Smooth muscle cell (in vitro differentiated cells): ENCODE data around the gene PCDHGB5. TPM values are rescaled to one million over a fixed set of nuclear protein-coding genes. Genes with fewer than 3 reads are reported as not detected.

ENCODE experiments used
- DNase-seq: peaks from one replicate; lab custom pipeline; 2025; ENCODE audit not compliant: unreplicated experiment; lab: John Stamatoyannopoulos, UW
- H2AFZ ChIP-seq: fragments of 200-600 bp; sonication (generic); 2 replicates; pipeline ENCODE4 v1.6.0; 2016; ENCODE audit warnings: antibody characterized with exemption, low read depth, mild to moderate bottlenecking
- H3F3A ChIP-seq: fragments of 200-600 bp; sonication (generic); 2 replicates; pipeline ENCODE4 v1.6.0; 2017; ENCODE audit warnings: antibody characterized with exemption, low read depth
- H3K27ac ChIP-seq: fragments of 200-600 bp; sonication (generic); 2 replicates; pipeline ENCODE4 v1.5.1; 2016; ENCODE audit warnings: low read depth, mild to moderate bottlenecking
- H3K27me3 ChIP-seq: fragments of 200-600 bp; sonication (generic); 2 replicates; pipeline ENCODE4 v1.6.1; 2016; ENCODE audit warnings: low read depth, mild to moderate bottlenecking
- H3K36me3 ChIP-seq: fragments of 200-600 bp; sonication (generic); 2 replicates; pipeline ENCODE4 v1.5.1; 2016; ENCODE audit warnings: low read depth
- H3K4me1 ChIP-seq: fragments of 200-600 bp; sonication (generic); 2 replicates; pipeline ENCODE4 v1.5.1; 2016; ENCODE audit warnings: low read depth
- H3K4me2 ChIP-seq: fragments of 200-600 bp; sonication (generic); 2 replicates; pipeline ENCODE4 v1.6.0; 2016; ENCODE audit warnings: mild to moderate bottlenecking
- H3K4me3 ChIP-seq: fragments of 200-600 bp; sonication (generic); 2 replicates; pipeline ENCODE4 v1.5.1; 2016; ENCODE audit warnings: mild to moderate bottlenecking
- H3K79me2 ChIP-seq: fragments of 200-600 bp; sonication (generic); 2 replicates; pipeline ENCODE4 v1.6.0; 2016; ENCODE audit warnings: low read depth, mild to moderate bottlenecking
- H3K9ac ChIP-seq: fragments of 200-600 bp; sonication (generic); 2 replicates; pipeline ENCODE4 v1.6.0; 2016; ENCODE audit warnings: low read depth
- H3K9me3 ChIP-seq: fragments of 200-600 bp; sonication (generic); replicated peaks from 2 replicates; pipeline ENCODE4 v1.5.1; 2016; ENCODE audit warnings: low read depth
- H4K20me1 ChIP-seq: fragments of 200-600 bp; sonication (generic); 2 replicates; pipeline ENCODE4 v1.6.0; 2016; ENCODE audit warnings: low read depth
- WGBS: methylation state at CpG from one replicate; pipeline ENCODE4 v1.1.7; 2016; ENCODE audit warnings: low lambda C conversion rate; 5-methylcytosine and 5-hydroxymethylcytosine counted together
- polyA plus RNA-seq: library from polyadenylated mRNA; unstranded; fragments of >200 nt; fragmentation: Nextera tagmentation; extraction: Ambion mirVana; gene quantifications from 2 replicates; pipeline ENCODE4 v1.2.1, GENCODE V29; 2016
- total RNA-seq: library from RNA; depleted of rRNA; stranded (reverse); fragments of >200 nt; gene quantifications from 2 replicates; pipeline ENCODE4 v1.2.3, GENCODE V29; 2014
- TF ChIP-seq, protein P1 (sequence below): fragments of 200-600 bp; sonication (generic); IDR thresholded peaks from 2 replicates; pipeline ENCODE4 v1.5.1; 2017; ENCODE audit warnings: borderline replicate concordance, mild to moderate bottlenecking, antibody characterized with exemption; ENCODE audit not compliant: insufficient read depth, poor library complexity, severe bottlenecking

The PCDHGB5 gene
- total and polyA plus RNA-seq, 2 experiments from 2014 or later = 3.3 to 4.2 TPM

DNA sequence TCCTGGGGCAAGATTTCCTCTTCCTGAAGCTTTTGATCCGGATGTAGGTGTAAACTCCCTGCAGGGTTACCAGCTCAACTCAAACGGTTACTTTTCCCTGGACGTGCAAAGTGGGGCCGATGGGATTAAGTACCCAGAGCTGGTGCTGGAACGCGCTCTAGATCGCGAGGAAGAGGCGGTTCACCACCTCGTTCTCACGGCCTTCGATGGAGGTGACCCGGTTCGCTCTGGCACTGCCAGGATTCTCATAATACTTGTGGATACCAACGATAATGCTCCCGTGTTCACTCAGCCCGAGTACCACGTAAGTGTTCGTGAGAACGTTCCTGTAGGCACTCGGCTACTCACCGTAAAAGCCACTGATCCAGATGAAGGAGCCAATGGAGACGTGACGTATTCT, 42.1 kb upstream of the PCDHGB5 start:
- H3K79me2 ChIP-seq = no peaks in the 10 kb centered on the region
- no peaks in the 10 kb centered on the region for H3K27me3 ChIP-seq
- WGBS = 96% methylated on average over 24 of the region's 24 CpGs
- H3K4me2 ChIP-seq = no peak overlapping the region
- H3K9me3 ChIP-seq = peaks cover 6% of the 10 kb centered on the region
- no peaks in the 10 kb centered on the region for H3F3A ChIP-seq
- H3K9ac ChIP-seq = no peak overlapping the region
- no peaks in the 10 kb centered on the region for H3K4me1 ChIP-seq
- H2AFZ ChIP-seq = no peak overlapping the region
- H3K36me3 ChIP-seq = no peaks in the 10 kb centered on the region
- TF ChIP-seq, protein P1, sequence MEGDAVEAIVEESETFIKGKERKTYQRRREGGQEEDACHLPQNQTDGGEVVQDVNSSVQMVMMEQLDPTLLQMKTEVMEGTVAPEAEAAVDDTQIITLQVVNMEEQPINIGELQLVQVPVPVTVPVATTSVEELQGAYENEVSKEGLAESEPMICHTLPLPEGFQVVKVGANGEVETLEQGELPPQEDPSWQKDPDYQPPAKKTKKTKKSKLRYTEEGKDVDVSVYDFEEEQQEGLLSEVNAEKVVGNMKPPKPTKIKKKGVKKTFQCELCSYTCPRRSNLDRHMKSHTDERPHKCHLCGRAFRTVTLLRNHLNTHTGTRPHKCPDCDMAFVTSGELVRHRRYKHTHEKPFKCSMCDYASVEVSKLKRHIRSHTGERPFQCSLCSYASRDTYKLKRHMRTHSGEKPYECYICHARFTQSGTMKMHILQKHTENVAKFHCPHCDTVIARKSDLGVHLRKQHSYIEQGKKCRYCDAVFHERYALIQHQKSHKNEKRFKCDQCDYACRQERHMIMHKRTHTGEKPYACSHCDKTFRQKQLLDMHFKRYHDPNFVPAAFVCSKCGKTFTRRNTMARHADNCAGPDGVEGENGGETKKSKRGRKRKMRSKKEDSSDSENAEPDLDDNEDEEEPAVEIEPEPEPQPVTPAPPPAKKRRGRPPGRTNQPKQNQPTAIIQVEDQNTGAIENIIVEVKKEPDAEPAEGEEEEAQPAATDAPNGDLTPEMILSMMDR = no peak
- no peak for DNase-seq
- H3K4me3 ChIP-seq = no peak overlapping the region
- no peaks in the 10 kb centered on the region for H4K20me1 ChIP-seq
- H3K27ac ChIP-seq = no peak overlapping the region

DNA sequence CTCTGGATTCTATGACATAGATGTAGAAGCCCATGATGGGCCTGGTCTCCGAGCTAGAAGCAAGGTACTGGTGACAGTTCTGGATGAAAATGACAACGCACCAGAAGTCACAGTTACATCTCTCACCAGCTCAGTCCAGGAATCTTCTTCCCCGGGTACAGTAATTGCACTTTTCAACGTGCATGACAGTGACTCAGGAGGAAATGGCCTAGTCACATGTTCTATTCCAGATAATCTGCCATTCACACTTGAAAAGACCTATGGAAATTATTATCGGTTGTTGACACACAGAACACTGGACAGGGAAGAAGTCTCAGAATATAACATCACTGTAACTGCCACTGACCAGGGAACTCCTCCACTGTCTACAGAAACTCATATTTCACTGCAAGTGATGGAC, 41.6 kb upstream of the PCDHGB5 start:
- Histone ChIP-seq H3K4me2 (no peak overlapping the region), H3K4me1 (no peaks in the 10 kb centered on the region), H3K9ac (no peak overlapping the region), H3K27ac (no peak overlapping the region), H3K79me2 (no peaks in the 10 kb centered on the region), H3K27me3 (no peaks in the 10 kb centered on the region), H2AFZ (no peak overlapping the region), H3K9me3 (peaks cover 6% of the 10 kb centered on the region), H3K36me3 (no peaks in the 10 kb centered on the region), H4K20me1 (no peaks in the 10 kb centered on the region), H3K4me3 (no peak overlapping the region), H3F3A (no peaks in the 10 kb centered on the region)
- TF ChIP-seq, protein P1 = no peak
- WGBS = 84% methylated on average over 5 of the region's 5 CpGs
- no peak for DNase-seq

DNA sequence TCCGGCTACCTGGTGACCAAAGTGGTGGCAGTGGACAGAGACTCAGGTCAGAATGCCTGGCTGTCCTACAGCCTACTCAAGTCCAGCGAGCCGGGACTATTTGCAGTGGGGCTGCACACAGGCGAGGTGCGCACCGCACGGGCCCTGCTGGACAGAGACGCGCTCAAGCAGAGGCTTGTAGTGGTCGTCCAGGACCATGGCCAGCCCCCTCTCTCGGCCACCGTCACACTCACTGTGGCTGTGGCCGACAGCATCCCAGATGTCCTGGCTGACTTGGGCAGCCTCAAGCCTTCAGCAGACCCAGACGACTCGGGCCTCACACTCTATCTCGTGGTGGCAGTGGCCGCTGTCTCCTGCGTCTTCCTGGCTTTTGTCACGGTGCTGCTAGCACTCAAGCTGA, 40.8 kb upstream of the PCDHGB5 start:
- no peak for DNase-seq
- peaks cover 6% of the 10 kb centered on the region for H3K9me3 ChIP-seq
- 89% methylated on average over 19 of the region's 19 CpGs for WGBS

More for the DNA sequence above, 40.8 kb upstream of the PCDHGB5 start:
- Histone ChIP-seq H3K36me3 (no peaks in the 10 kb centered on the region), H3K79me2 (no peaks in the 10 kb centered on the region), H3K9ac (no peak overlapping the region), H3K4me3 (no peak overlapping the region), H3K27me3 (no peaks in the 10 kb centered on the region), H3K4me1 (no peaks in the 10 kb centered on the region), H4K20me1 (no peaks in the 10 kb centered on the region), H3K4me2 (no peak overlapping the region), H2AFZ (no peak overlapping the region), H3K27ac (no peak overlapping the region), H3F3A (no peaks in the 10 kb centered on the region)
- TF ChIP-seq, protein P1 = no peak
